IMR-90 (cell line): ENCODE results near the gene TOR3A. TPM values are rescaled to one million over a fixed set of nuclear protein-coding genes. Genes with fewer than 3 reads are reported as not detected.

Experiments
- ATAC-seq: fragments of 200-7000 bp; cut with Tn5 transposase; 2 replicates; pipeline ENCODE4 v1.9.1; 2020; ENCODE audit warnings: low read depth, mild to moderate bottlenecking, moderate library complexity
- BruUV-seq: library from RNA; stranded (reverse); fragments of 400-500 nt; replicated peaks from 2 replicates; lab custom pipeline; 2021; lab: Mats Ljungman, UMichigan
- CTCF ChIA-PET: fragments of 300-600 bp; formaldehyde crosslinking; extraction: SDS; loops from one replicate; lab custom pipeline; 2021; ENCODE audit warnings: antibody characterized with exemption; lab: Yijun Ruan, JAX
- POLR2A ChIA-PET: fragments of 300-600 bp; sonication (Branson Sonifier 250); formaldehyde crosslinking; loops from one replicate; lab custom pipeline; 2022; ENCODE audit warnings: antibody characterized with exemption; ENCODE audit not compliant: unreplicated experiment; lab: Charles Lee
- DNase-seq: peaks from one replicate; pipeline ENCODE4 v3.0.0; 2013
- H2AFZ ChIP-seq: replicated peaks from 2 replicates; pipeline ENCODE3; 2013; ENCODE audit warnings: low read length, mild to moderate bottlenecking; ENCODE audit not compliant: poor library complexity
- H2AK5ac ChIP-seq: 2 replicates; pipeline ENCODE4 v1.6.1; 2013; ENCODE audit warnings: low read depth, low read length, inconsistent platforms
- H2AK9ac ChIP-seq: replicated peaks from 2 replicates; pipeline ENCODE3; 2013; ENCODE audit warnings: mild to moderate bottlenecking, low read depth, low read length, moderate library complexity; ENCODE audit not compliant: poor library complexity
- H2BK120ac ChIP-seq: 2 replicates; pipeline ENCODE4 v1.6.1; 2013; ENCODE audit warnings: low read depth, low read length, inconsistent platforms
- H2BK15ac ChIP-seq: 3 replicates; pipeline ENCODE4 v1.6.1; 2013; ENCODE audit warnings: low read depth, low read length, inconsistent platforms
- H2BK20ac ChIP-seq: 2 replicates; pipeline ENCODE4 v1.6.1; 2013; ENCODE audit warnings: low read depth, mild to moderate bottlenecking, inconsistent platforms, low read length, moderate library complexity
- H2BK5ac ChIP-seq: 2 replicates; pipeline ENCODE4 v1.6.1; 2013; ENCODE audit warnings: mild to moderate bottlenecking, low read depth, low read length, inconsistent platforms; ENCODE audit not compliant: poor library complexity, severe bottlenecking
- H3K14ac ChIP-seq: replicated peaks from 2 replicates; pipeline ENCODE4 v1.6.1; 2013; ENCODE audit warnings: low read depth, low read length, inconsistent platforms
- H3K18ac ChIP-seq: 2 replicates; pipeline ENCODE4 v1.6.1; 2013; ENCODE audit warnings: low read depth, low read length, control low read depth
- H3K23ac ChIP-seq: 2 replicates; pipeline ENCODE4 v1.6.1; 2013; ENCODE audit warnings: low read depth, low read length, inconsistent platforms
- H3K27ac ChIP-seq: 2 replicates; pipeline ENCODE4 v1.5.1; 2013; ENCODE audit warnings: mild to moderate bottlenecking, control low read depth, low read length; ENCODE audit not compliant: insufficient read depth
- H3K27me3 ChIP-seq: 2 replicates; pipeline ENCODE4 v1.6.1; 2013; ENCODE audit warnings: low read length; ENCODE audit not compliant: control insufficient read depth, insufficient read depth
- H3K36me3 ChIP-seq: 2 replicates; pipeline ENCODE4 v1.6.1; 2013; ENCODE audit warnings: low read length, mixed read lengths; ENCODE audit not compliant: control insufficient read depth, insufficient read depth
- H3K4ac ChIP-seq: 2 replicates; pipeline ENCODE4 v1.6.1; 2013; ENCODE audit warnings: low read depth, low read length, inconsistent platforms
- H3K4me1 ChIP-seq: 2 replicates; pipeline ENCODE4 v1.6.1; 2013; ENCODE audit warnings: low read length, mixed read lengths; ENCODE audit not compliant: control insufficient read depth, insufficient read depth
- H3K4me2 ChIP-seq: 2 replicates; pipeline ENCODE4 v1.6.1; 2013; ENCODE audit warnings: low read depth, mild to moderate bottlenecking, control low read depth, low read length, moderate library complexity
- H3K4me3 ChIP-seq: 2 replicates; pipeline ENCODE4 v1.5.1; 2013; ENCODE audit warnings: low read depth, mild to moderate bottlenecking, control low read depth, low read length, moderate library complexity; ENCODE audit not compliant: insufficient read depth
- H3K56ac ChIP-seq: 2 replicates; pipeline ENCODE4 v1.6.1; 2013; ENCODE audit warnings: low read length, inconsistent platforms; ENCODE audit not compliant: insufficient read depth; ENCODE audit errors: extremely low read depth
- H3K79me1 ChIP-seq, 2 experiments: 2 replicates each; pipeline ENCODE4 v1.6.1; 2013; ENCODE audit warnings: low read length in 2 of 2, inconsistent platforms in 1 of 2, low read depth in 1 of 2
- H3K9ac ChIP-seq: 2 replicates; pipeline ENCODE4 v1.6.1; 2013; ENCODE audit warnings: low read depth, low read length, control low read depth
- H3K9me1 ChIP-seq: 2 replicates; pipeline ENCODE4 v1.6.1; 2013; ENCODE audit warnings: low read length, inconsistent platforms; ENCODE audit not compliant: insufficient read depth
- H3K9me3 ChIP-seq: 2 replicates; pipeline ENCODE4 v1.6.1; 2013; ENCODE audit warnings: low read length; ENCODE audit not compliant: control insufficient read depth, insufficient read depth
- H4K20me1 ChIP-seq: 2 replicates; pipeline ENCODE4 v1.6.1; 2013; ENCODE audit warnings: low read length, inconsistent platforms; ENCODE audit not compliant: insufficient read depth
- H4K5ac ChIP-seq: 2 replicates; pipeline ENCODE4 v1.6.1; 2013; ENCODE audit warnings: mild to moderate bottlenecking, low read depth, low read length, control low read depth
- H4K8ac ChIP-seq, 2 experiments: 2 replicates each; pipeline ENCODE4 v1.6.1; 2013; ENCODE audit warnings: low read depth in 2 of 2, low read length in 2 of 2, control low read depth in 1 of 2, inconsistent platforms in 1 of 2
- H4K91ac ChIP-seq: 2 replicates; pipeline ENCODE4 v1.6.1; 2013; ENCODE audit warnings: low read depth, low read length, inconsistent platforms; ENCODE audit not compliant: insufficient read depth
- BHLHE40 ChIP-seq: fragments of 150-350 bp; IDR thresholded peaks from 2 replicates; pipeline ENCODE4 v1.6.1; 2016; ENCODE audit warnings: mild to moderate bottlenecking, low read depth, low read length
- CEBPB ChIP-seq: IDR thresholded peaks from 2 replicates; pipeline ENCODE4 v1.6.1; 2012; ENCODE audit warnings: low read depth, low read length, improper control_type of control experiment
- CHD1 ChIP-seq: IDR thresholded peaks from 2 replicates; pipeline ENCODE4 v1.6.1; 2012; ENCODE audit warnings: low read depth, low read length, improper control_type of control experiment
- CTCF ChIP-seq: conservative IDR thresholded peaks from 2 replicates; pipeline ENCODE4 v1.5.1; 2012; ENCODE audit warnings: mild to moderate bottlenecking, low read depth, low read length, improper control_type of control experiment
- ELK1 ChIP-seq: fragments of 150-350 bp; IDR thresholded peaks from 2 replicates; pipeline ENCODE4 v1.6.1; 2016; ENCODE audit warnings: low read depth, mild to moderate bottlenecking, low read length, moderate library complexity, borderline replicate concordance
- FOS ChIP-seq: fragments of 150-350 bp; IDR thresholded peaks from 2 replicates; pipeline ENCODE4 v1.6.1; 2016; ENCODE audit warnings: low read depth, low read length
- MAFK ChIP-seq: IDR thresholded peaks from 2 replicates; pipeline ENCODE4 v1.6.1; 2012; ENCODE audit warnings: low read depth, low read length, improper control_type of control experiment
- MAZ ChIP-seq: IDR thresholded peaks from 2 replicates; pipeline ENCODE4 v1.6.1; 2012; ENCODE audit warnings: low read depth, mild to moderate bottlenecking, low read length, improper control_type of control experiment, moderate library complexity, borderline replicate concordance
- MXI1 ChIP-seq: IDR thresholded peaks from 2 replicates; pipeline ENCODE4 v1.6.1; 2012; ENCODE audit warnings: low read depth, mild to moderate bottlenecking, low read length, moderate library complexity, borderline replicate concordance
- NFE2L2 ChIP-seq: fragments of 150-350 bp; IDR thresholded peaks from 2 replicates; pipeline ENCODE4 v1.6.1; 2016; ENCODE audit warnings: low read depth, mild to moderate bottlenecking, low read length
- POLR2A ChIP-seq: IDR thresholded peaks from 2 replicates; pipeline ENCODE4 v1.6.1; 2012; ENCODE audit warnings: mild to moderate bottlenecking, low read depth, low read length
- RAD21 ChIP-seq: IDR thresholded peaks from 2 replicates; pipeline ENCODE4 v1.6.1; 2012; ENCODE audit warnings: low read length, improper control_type of control experiment
- RCOR1 ChIP-seq: IDR thresholded peaks from 2 replicates; pipeline ENCODE4 v1.6.1; 2012; ENCODE audit warnings: mild to moderate bottlenecking, low read length, improper control_type of control experiment; ENCODE audit not compliant: insufficient replicate concordance
- RFX5 ChIP-seq: IDR thresholded peaks from 2 replicates; pipeline ENCODE4 v1.8.0; 2012; ENCODE audit warnings: low read depth, mild to moderate bottlenecking, low read length, moderate library complexity
- SMC3 ChIP-seq: fragments of 150-350 bp; IDR thresholded peaks from 2 replicates; pipeline ENCODE4 v1.6.1; 2016; ENCODE audit warnings: low read depth, mild to moderate bottlenecking, antibody characterized with exemption, low read length, moderate library complexity
- USF2 ChIP-seq: fragments of 150-350 bp; IDR thresholded peaks from 2 replicates; pipeline ENCODE4 v1.6.1; 2017; ENCODE audit warnings: mild to moderate bottlenecking, antibody characterized with exemption, low read length, low read depth
- WGBS, 2 experiments: methylation state at CpG; one replicate each; pipeline versions ENCODE4 v1.1.5 to v1.1.7; 2013; ENCODE audit warnings: missing lambda C conversion rate in 2 of 2; ENCODE audit not compliant: insufficient read length in 1 of 2; ENCODE audit errors: extremely low coverage in 2 of 2; 5-methylcytosine and 5-hydroxymethylcytosine counted together
- dilution Hi-C: fragments of 300-500 bp; cut with HindIII; formaldehyde crosslinking; loops from one replicate; pipeline ENCODE4 v1.14.3; 2018; ENCODE audit warnings: low sequenced_read_pairs; ENCODE audit not compliant: unreplicated experiment
- in situ Hi-C: fragments of 300-500 bp; cut with MboI; formaldehyde crosslinking; loops from 3 replicates; pipeline ENCODE4 v1.14.3; 2019; ENCODE audit warnings: low sequenced_read_pairs, inconsistent platforms, mixed read lengths
- intact Hi-C: fragments of 100-400 bp; cut with micrococcal nuclease; formaldehyde crosslinking; loops from 2 replicates; pipeline ENCODE4 v1.10.0; 2022
- polyA plus RNA-seq, 3 experiments: library from polyadenylated mRNA; depleted of rRNA; stranded (reverse); fragments of >200 nt; gene quantifications; 2 replicates each; pipeline ENCODE4 v1.2.3, GENCODE V29; 2012; ENCODE audit warnings: low replicate concordance in 1 of 3
- total RNA-seq: library from RNA; depleted of rRNA; stranded (reverse); fragments of >200 nt; gene quantifications from 2 replicates; pipeline ENCODE4 v1.2.3, GENCODE V29; 2012

TOR3A gene
- total and polyA plus RNA-seq, 2 of the 4 experiments (the other 2 are of a cell fraction): 16.8 to 22.2 TPM

GRCh38 chr1:179103999-179104398 is 22.1 kb downstream of the TOR3A start:
- H3K79me1 ChIP-seq: peaks cover 45 to 80% of the 10 kb centered on the region in 2 experiments
- H3K27me3 ChIP-seq: no peaks in the 10 kb centered on the region
- H4K8ac ChIP-seq: no peak overlapping the region
- H3K4ac ChIP-seq: no peak overlapping the region
- H3K9me3 ChIP-seq: no peaks in the 10 kb centered on the region
- no peak overlapping the region for H2AK5ac ChIP-seq
- ChIA-PET CTCF (no interaction called here), POLR2A (no interaction called here)
- H3K27ac ChIP-seq: no peak overlapping the region
- H3K4me2 ChIP-seq: no peak overlapping the region
- peaks cover 11% of the 10 kb centered on the region for H3K9me1 ChIP-seq
- intact Hi-C loops (loop anchor here (1.0 kb wide), 1 partner anchor 23 kb away; no protein-coding TSS in a partner anchor), in situ Hi-C loops (no loop called here), dilution Hi-C loops (no loop called here)
- WGBS, 2 experiments: no CpG with 5 or more reads among the region's 1 CpG
- H3K18ac ChIP-seq: no peak overlapping the region
- H4K20me1 ChIP-seq: peaks cover 35% of the 10 kb centered on the region
- H3K4me1 ChIP-seq: peaks cover 10% of the 10 kb centered on the region
- H3K9ac ChIP-seq: no peak overlapping the region
- no peak overlapping the region for H2BK5ac ChIP-seq
- DNase-seq (no peak), ATAC-seq (no peak)
- no peak overlapping the region for H3K14ac ChIP-seq
- no peak overlapping the region for H2BK20ac ChIP-seq
- peaks cover 31% of the 10 kb centered on the region for H3K36me3 ChIP-seq
- H2AK9ac ChIP-seq: no peak overlapping the region
- no TSS peak for BruUV-seq
- no peak overlapping the region for H2BK15ac ChIP-seq
- TF ChIP-seq SMC3: no peak
- no peak for TF ChIP-seq CTCF
- no peak for TF ChIP-seq ELK1
- TF ChIP-seq BHLHE40: no peak
- no peak for TF ChIP-seq RAD21
- no peak for TF ChIP-seq MAFK
- no peak for TF ChIP-seq RFX5
- no peak for TF ChIP-seq FOS
- no peak for TF ChIP-seq CEBPB
- TF ChIP-seq USF2: no peak
- TF ChIP-seq MAZ: no peak
- no peak for TF ChIP-seq RCOR1
- TF ChIP-seq CHD1: no peak
- no peak for TF ChIP-seq NFE2L2
- no peak for TF ChIP-seq POLR2A
- TF ChIP-seq MXI1: no peak
- no peak overlapping the region for H4K91ac ChIP-seq
- no peak overlapping the region for H3K56ac ChIP-seq
- H2AFZ ChIP-seq: no peak overlapping the region
- H4K5ac ChIP-seq: no peak overlapping the region
- no peak overlapping the region for H3K4me3 ChIP-seq
- no peak overlapping the region for H2BK120ac ChIP-seq
- no peak overlapping the region for H3K23ac ChIP-seq
